Fibroblast of villous mesenchyme (primary cell): Measurements from ENCODE around the gene IRF1. TPM values are rescaled to one million over a fixed set of nuclear protein-coding genes. Genes with fewer than 3 reads are reported as not detected.

ENCODE experiments used
- DNase-seq: peaks from one replicate; pipeline ENCODE4 v3.0.0-alpha.2; 2010; ENCODE audit warnings: low read depth
- H3K4me3 ChIP-seq: 2 replicates; pipeline ENCODE4 v1.5.1; 2011; ENCODE audit warnings: low read depth, mild to moderate bottlenecking, low read length
- CTCF ChIP-seq: IDR thresholded peaks from 2 replicates; pipeline ENCODE4 v1.5.1; 2012; ENCODE audit warnings: low read depth, mild to moderate bottlenecking, low read length; ENCODE audit not compliant: insufficient read depth
- total RNA-seq: library from RNA; depleted of rRNA; stranded (reverse); fragments of >200 nt; gene quantifications from 2 replicates; pipeline ENCODE4 v1.2.3, GENCODE V29; 2012

Gene IRF1
- total RNA-seq, 1 donor, result 56.6 TPM

GRCh38 chr5:132473668-132474067 lies 16.9 kb downstream of the IRF1 start:
- H3K4me3 ChIP-seq, result no peak overlapping the region
- DNase-seq, result no peak
- TF ChIP-seq CTCF, result no peak

- DNase-seq, result no peak
- H3K4me3 ChIP-seq, result no peak overlapping the region
- no peak for TF ChIP-seq CTCF
Measured at GRCh38 chr5:132473019-132473531, 17.5 kb downstream of the IRF1 start.

- H3K4me3 ChIP-seq, result no peak overlapping the region
- TF ChIP-seq CTCF, result no peak
- DNase-seq, result no peak
Measured at GRCh38 chr5:132472431-132472830, 18.1 kb downstream of the IRF1 start.

GRCh38 chr5:132471944-132472343 lies 18.6 kb downstream of the IRF1 start:
- no peak overlapping the region for H3K4me3 ChIP-seq
- no peak for TF ChIP-seq CTCF
- no peak for DNase-seq

- TF ChIP-seq CTCF, result no peak
Measured at GRCh38 chr5:132471151-132471907, 19.2 kb downstream of the IRF1 start.

GRCh38 chr5:132470596-132470995 lies 20.0 kb downstream of the IRF1 start:
- H3K4me3 ChIP-seq, result no peak overlapping the region
- no peak for TF ChIP-seq CTCF
- DNase-seq, result no peak

More at GRCh38 chr5:132471151-132471907, 19.2 kb downstream of the IRF1 start:
- H3K4me3 ChIP-seq, result no peak overlapping the region
- DNase-seq, result no peak
